D341Med (cell line): ENCODE data around the gene PLEKHF1.
"Not testable (repeated sequence)": the region's sequence is repeated elsewhere in the genome, so short reads cannot be mapped to it uniquely, and the experiment has no call there.

ENCODE experiments used
- DNase-seq: peaks from one replicate; pipeline ENCODE4 v3.0.0; 2012; ENCODE audit warnings: low spot score

PLEKHF1 gene

GRCh38 chr19:29702161-29702962 is 37.1 kb downstream of the PLEKHF1 start:
- no peak for DNase-seq

- no peak for DNase-seq
Observed at GRCh38 chr19:29702963-29703320, 37.7 kb downstream of the PLEKHF1 start.

GRCh38 chr19:29704562-29705558 is 39.6 kb downstream of the PLEKHF1 start:
- no peak for DNase-seq

GRCh38 chr19:29705706-29706105 is 40.4 kb downstream of the PLEKHF1 start:
- DNase-seq: no peak

GRCh38 chr19:29706635-29707034 is 41.4 kb downstream of the PLEKHF1 start:
- no peak for DNase-seq

- no peak for DNase-seq
Observed at GRCh38 chr19:29708554-29709439, 43.5 kb downstream of the PLEKHF1 start.

DNA sequence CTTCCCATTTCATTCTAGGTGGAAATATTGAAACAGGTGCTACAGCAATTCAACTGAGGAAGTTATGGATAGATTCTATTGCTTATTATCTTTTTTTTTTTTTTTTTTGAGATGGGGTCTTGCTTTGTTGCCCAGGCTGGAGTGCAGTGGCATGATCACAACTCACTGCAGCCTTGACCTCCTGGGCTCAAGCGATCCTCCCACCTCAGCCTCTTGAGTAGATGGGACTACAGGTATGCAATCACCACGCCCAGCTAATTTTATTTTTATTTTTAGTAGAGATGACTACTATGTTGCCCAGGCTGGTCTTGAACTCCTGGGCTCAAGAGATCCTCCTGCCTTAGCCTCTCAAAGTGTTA is 44.2 kb downstream of the PLEKHF1 start:
- DNase-seq: not testable (repeated sequence)

DNA sequence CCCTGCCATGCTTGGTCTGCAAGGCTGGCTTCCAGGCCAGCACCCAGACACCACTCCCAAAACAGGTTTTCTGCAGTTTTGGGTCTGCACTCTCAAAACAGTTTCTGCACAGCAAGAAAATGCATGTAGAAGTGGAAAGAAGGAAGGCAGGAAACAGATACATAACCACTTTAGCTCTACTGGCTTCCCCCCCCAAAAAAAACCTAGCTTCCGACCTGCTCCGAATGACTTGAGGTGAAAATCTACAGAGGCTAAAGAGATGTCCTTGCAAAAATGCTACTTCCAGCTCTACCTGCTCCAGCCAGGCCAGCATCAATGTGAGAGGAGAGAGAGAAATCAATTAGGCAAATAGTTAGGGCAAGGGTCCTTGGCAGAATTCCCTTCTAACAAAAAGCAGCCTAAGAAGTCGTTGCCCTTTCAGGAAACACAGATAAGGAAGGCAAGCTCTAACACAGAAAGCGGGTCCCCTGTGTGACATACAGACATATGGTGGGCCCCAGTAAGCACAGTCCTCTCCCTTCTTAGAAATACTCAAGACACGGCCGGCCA is 46.4 kb downstream of the PLEKHF1 start:
- DNase-seq: no peak

DNA sequence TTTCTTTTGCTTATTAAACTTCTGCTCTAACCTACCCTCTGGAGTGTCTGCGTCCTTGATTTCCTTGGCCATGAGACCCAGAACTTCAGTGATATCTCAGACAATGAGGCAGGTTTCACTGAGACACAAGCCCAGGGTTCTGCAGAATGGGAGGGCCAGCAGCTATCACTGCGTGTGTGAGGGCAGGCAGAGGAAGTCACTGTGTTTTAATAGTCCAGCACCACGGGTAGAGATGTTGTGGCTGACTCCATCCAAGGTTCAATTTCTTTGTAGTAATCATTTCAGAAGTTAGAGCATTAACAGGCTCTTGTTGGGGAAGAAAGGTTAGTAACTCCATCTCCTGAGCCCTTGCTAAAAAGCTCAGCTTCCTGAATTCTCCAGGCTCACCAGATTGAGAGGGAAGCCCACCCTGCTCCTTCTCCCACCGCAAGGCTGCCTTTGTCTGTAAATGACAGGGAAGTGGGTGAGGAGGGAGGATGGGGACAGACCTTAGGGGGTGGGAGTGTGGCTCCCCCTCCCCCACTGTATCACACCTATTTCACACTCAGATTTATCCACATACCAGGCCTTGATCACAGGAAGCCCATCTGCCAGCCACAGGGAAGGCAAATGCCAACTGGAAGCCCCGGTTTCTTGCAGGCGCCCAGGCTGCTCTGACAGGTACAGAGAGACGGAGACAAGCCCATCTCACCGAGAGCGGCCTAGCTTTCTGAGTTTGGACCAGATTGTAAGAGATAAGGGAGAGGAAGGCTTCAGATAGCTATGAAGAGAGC is 47.7 kb downstream of the PLEKHF1 start:
- DNase-seq: no peak

GRCh38 chr19:29714371-29714952 is 49.2 kb downstream of the PLEKHF1 start:
- DNase-seq: no peak

GRCh38 chr19:29714953-29715700 is 49.9 kb downstream of the PLEKHF1 start, which contains the start of gene C19orf12:
Gene C19orf12, minus strand, starts transcription at chr19:29715261. Its CDS starts 6,848 bp downstream, at chr19:29708413.
- peak; percentile 91 for DNase-seq

DNA sequence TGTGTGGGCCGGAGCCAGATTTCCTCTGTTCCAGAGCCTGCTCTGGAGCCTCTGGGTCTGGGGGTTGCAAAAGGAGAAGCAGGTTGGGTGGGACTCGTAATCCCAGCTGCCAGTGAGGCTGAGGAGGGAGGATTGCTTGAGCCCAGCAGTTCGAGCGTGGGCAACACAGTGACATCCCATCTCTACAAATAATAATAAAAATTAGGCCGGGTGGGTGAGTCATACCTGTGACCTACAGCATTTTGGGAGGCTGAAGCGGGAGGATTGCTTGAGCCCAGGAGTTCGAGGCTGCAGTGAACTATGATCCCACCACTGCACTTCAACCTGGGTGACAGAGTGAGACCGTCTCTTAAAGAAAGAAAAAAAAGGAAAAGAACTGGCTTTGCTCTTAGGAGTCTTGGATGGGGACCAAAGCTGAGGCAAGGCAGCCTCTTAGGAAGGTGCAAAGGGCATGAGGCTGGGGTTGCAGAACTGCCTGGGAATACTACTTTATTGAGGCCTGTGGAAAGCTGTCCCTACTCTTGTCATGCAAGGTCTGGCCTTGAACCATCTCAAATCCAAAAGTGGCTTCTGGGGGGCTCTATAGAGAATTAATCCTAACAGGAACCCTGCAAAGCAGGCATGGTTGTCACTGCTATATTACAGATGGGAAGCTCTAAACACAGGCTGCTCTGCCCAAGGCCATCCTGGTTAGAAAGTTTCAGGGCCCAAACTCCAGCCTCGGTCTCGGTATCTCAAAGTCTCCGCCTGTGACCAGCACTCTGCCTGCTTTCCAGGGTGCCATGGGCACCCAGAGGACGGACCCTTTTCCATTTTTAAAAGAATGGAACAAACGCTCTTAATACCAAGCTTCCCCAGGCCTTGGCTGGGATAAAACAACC is 50.7 kb downstream of the PLEKHF1 start:
- no peak for DNase-seq

- no peak for DNase-seq
Observed at GRCh38 chr19:29717051-29717450, 51.8 kb downstream of the PLEKHF1 start.

GRCh38 chr19:29724102-29724641 is 58.9 kb downstream of the PLEKHF1 start:
- DNase-seq: no peak

- DNase-seq: no peak
Observed at GRCh38 chr19:29724746-29725145, 59.5 kb downstream of the PLEKHF1 start.
